Amygdala (tissue), 56 donors: Measurements from ENCODE around the gene TRIM68.

ENCODE experiments used
- DNase-seq, 56 donors: peaks; one replicate each; lab custom pipeline; 2025; lab: John Stamatoyannopoulos, UW

TRIM68 gene, protein sequence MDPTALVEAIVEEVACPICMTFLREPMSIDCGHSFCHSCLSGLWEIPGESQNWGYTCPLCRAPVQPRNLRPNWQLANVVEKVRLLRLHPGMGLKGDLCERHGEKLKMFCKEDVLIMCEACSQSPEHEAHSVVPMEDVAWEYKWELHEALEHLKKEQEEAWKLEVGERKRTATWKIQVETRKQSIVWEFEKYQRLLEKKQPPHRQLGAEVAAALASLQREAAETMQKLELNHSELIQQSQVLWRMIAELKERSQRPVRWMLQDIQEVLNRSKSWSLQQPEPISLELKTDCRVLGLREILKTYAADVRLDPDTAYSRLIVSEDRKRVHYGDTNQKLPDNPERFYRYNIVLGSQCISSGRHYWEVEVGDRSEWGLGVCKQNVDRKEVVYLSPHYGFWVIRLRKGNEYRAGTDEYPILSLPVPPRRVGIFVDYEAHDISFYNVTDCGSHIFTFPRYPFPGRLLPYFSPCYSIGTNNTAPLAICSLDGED

DNA sequence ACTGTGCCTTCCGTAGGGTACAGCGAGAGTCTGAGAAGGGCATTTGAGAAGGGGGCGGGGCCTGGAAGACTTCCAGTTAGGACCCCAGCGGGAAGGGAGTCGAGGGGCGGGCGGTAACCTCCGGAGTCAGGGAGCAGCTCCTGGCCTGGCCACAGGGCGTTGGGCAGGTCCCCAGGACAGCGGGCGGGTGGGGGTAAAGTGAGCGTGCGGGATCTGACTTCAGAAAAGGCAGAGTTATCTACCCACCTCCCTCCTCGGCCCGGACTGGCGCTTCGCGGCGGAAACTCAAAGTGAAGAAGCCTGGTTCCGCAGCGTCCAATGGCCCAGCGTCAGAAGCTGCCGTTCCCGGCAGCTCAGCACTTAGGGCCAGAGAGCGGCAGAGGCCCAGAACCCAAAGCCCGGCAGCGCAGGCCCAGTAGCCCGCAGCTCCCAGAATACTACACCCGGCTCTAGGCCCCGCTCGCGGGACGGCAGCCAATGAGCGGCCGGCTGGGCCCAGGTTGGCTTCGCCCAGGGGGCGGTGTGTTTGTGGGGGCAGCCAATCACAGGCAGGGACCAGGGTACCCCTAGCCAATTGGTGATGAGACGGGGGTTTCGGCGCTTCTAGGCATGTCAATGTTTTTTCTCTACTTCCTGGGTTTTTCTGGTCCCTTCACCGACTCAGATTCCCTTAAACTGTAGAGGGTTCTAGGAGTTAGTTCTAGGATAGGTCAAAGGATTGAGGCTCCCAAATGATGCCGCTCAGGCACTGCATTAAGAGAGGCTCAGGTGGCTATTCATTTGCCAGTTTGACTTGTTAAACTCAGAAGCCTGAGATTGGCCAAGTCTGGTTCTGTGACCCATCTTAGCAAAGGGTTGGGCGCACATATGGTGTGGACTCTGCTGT is at the start of gene TRIM68:
Gene TRIM68 (minus strand): TSS at position 451 of the 886 bp plus-strand sequence. CDS start 2,727 bp downstream, outside the sequence.
- DNase-seq, result peak; percentile 80 to 97 (median 95)

DNA sequence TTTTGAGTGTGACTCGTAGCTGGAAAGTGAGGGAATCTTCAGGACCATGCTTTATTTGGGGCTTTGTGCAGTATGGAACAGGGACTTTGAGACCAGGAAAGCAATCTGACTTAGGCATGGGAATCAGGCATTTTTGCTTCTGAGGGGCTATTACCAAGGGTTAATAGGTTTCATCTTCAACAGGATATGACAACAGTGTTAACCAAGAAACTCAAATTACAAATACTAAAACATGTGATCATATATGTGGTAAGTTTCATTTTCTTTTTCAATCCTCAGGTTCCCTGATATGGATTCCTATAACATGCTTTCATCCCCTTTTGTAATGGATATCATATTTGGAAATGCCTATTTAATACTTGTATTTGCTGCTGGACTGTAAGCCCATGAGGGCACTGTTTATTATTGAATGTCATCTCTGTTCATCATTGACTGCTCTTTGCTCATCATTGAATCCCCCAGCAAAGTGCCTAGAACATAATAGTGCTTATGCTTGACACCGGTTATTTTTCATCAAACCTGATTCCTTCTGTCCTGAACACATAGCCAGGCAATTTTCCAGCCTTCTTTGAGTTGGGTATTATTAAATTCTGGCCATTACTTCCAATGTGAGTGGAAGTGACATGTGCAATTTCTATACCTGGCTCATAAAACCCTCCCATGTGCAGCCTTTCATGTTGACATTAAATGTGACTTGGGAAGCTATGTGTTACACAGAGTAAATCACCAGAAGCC is 46.8 kb upstream of the TRIM68 start:
- no peak for DNase-seq

DNA sequence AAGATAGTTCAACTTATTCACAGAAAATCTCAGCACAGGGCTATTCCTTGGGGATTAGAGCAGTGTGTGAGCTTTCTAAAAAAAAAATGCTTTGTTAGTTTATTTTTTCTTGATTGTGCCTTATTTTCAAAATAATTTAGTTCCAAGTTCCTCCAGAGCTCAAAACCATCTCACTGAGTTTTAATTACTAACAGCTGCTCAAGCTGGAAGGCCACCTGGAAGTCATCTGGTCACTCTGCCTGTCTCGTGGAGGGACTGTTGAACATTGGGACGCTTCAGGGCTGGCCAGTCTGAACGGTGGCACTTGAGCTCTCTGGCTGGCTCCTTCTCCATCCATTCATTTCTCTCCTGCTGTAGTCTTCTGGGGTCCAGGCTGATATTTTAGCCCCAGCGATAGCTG is 39.7 kb upstream of the TRIM68 start:
- DNase-seq, result no peak

DNA sequence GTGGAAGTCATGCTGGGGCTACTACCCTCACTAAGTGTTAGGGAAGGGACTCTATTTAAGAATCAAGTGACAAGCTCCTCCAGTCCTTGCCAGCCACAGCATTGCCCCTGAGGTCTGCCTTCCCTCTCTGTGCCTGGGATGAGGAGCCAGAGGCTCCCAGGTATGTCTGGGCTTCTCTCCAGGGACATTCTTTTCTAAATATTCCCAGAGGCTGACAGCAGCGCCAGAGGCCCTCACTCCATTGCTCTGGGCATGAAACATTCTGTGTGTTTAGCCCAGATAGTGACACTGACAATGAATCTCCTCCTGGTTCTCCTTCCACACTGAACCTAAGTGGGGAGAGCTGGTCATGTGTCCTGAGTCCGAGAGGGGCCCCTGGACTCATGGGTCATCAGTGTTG is 37.9 kb upstream of the TRIM68 start:
- no peak for DNase-seq

DNA sequence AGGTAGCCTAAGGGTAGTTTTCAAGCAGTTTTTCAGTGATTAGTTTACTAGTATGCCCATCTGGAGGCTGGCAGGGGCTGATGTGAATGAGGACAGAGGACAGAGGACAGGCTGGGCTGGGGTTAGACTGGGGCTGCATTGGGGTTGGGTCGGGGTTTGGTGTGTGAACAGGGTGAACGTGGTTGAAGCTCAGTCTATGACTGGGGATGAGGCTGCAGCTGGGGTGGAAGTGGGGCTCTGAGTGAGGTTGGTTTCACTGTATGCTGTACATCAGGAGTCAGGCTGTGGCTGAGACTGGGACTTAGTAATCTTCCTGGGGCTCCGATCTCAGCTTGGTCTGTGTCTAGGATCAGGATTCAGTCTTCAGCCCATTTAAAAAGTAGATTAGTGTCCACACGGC is 36.2 kb upstream of the TRIM68 start:
- DNase-seq, result no peak

DNA sequence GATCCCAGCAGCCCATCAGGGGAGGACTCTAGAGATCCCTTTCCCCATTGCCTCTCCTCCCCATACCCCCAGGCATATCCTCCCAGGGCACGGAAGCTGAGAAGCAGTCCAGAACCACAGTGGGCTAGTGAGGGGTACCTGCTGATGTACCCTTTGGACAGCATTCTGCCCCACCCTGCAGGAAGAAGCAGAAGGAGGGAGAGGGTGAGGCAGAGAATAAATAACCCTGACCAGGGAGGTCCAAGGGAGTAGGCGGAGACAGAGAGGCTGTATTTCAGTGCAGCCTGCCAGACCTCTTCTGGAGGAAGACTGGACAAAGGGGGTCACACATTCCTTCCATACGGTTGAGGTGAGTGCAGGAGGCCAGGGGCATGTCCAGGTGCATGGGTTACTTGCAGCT is 35.7 kb upstream of the TRIM68 start, which contains the start of gene OR51E1:
Gene OR51E1 (plus strand): TSS at position 301 of the 400 bp plus-strand sequence. CDS start 8,545 bp downstream, outside the sequence.
- DNase-seq, result no peak

DNA sequence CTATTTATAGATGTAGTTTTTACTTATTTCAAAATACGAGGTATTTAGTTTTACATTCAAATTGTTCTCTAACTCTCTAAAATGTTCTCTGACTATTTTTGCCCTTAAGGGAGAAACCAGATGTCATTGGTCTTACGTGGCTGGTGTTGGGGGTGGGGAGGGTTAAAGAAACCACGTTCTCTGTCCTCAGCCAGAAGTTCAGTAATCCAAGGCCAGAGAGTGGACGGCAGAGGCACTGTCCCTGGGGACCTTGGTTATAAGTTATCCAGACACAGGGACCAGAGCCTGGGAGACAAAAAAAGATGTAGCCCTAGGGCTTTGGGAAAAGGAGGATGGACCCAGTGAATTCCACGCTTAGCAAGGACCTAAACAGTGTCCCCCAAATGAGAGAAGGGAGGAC is 35.0 kb upstream of the TRIM68 start:
- no peak for DNase-seq

DNA sequence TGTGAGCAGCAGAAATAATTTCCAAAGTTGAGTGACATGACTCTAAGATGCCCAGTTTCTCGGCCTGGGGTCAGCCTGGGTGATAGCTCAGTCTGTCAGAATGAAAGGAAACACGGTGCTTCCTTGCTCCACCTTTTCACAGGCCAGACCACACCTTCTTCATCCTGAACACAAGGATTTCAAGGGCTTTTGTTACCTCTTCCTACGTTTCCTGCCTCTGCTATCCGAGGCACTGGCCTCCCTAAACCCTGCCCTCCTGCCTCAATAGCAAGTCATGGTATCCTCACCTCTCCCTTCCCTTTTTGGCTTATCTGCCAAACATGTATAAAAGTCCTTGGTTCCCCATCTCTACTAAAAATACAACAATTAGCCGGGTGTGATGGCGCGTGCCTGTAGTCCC is 34.0 kb upstream of the TRIM68 start:
- DNase-seq, result no peak

DNA sequence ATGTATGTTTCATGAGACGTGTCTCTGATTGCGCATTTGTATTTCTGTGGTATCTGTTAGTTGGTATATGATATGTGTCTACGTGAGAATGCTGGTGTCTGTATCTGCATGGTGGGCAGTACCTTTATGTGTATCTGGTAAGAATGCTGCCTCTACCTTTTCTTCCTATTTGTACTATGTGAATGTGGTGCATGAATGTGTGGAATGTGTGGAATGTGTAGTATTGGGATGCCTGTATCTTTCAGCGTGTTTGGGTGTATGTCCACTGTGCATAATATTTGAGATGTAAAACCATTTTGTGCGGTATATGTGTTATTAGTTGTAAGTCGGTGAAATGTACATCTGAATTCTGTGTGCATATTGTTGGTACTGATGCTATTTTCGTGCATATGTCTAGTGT is 33.5 kb upstream of the TRIM68 start:
- DNase-seq, result no peak

DNA sequence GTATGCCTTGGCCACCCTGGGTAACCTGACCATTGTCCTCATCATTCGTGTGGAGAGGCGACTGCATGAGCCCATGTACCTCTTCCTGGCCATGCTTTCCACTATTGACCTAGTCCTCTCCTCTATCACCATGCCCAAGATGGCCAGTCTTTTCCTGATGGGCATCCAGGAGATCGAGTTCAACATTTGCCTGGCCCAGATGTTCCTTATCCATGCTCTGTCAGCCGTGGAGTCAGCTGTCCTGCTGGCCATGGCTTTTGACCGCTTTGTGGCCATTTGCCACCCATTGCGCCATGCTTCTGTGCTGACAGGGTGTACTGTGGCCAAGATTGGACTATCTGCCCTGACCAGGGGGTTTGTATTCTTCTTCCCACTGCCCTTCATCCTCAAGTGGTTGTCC is 31.9 kb upstream of the TRIM68 start:
- DNase-seq, result no peak

DNA sequence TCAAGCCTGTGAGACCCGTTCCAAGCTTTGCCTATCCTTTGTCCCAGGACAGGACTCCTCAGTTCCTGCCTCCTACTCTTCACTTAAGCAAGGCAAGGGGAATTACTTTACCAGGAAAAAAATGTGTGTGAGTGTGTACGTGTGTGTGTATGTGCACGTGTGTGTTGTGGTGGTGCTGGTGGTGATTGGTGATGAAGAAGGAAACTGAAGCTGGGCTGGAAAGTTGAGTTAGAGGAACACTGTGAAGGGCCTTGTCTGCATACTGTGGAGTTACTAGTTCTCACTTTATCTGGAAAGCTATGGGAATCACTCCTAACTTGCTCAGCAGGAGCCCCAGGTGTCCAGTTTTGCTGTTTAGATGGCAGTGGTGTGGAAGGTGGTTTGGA is 29.6 kb upstream of the TRIM68 start:
- DNase-seq, result no peak

DNA sequence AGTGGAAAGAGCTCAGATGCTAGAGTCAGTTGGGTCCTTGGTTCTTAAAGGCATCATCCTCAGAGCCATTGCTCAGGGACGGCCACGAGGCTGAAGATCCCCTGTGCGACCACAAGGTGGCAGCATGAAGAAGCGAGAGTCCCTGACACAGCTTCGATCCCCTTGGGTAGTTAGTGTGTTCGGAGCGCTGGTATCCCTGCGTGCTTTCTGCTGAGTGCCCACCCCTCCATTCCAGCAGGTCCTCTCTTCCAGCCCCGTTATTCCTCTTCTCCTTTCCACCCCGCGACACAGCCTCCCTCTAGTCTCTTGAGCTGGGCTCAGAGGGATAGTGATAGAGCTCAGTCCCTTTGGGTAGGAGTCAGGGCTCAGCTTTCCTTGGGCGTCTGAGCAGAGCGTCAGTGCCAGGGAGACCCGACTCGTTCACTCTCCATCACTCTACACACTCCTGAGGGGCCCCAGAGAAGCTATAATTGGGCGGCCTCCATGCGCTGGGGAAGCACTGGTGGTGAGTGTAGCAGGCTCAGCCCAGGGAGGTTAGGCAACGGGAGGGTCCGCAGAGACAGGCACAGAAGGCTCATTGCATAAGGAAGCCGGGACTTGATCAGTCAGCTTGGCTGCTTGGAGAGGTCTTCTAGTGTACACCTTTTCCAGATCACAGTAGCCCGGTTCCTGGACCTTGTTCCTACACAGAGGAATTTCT is 29.1 kb upstream of the TRIM68 start, which contains the start of gene OR51D1:
Gene OR51D1 (plus strand): TSS at position 516 of the 700 bp plus-strand sequence. CDS start 2,314 bp downstream, outside the sequence.
- peak in 45 of 56 donors; percentile 5 to 72 (median 30) for DNase-seq

DNA sequence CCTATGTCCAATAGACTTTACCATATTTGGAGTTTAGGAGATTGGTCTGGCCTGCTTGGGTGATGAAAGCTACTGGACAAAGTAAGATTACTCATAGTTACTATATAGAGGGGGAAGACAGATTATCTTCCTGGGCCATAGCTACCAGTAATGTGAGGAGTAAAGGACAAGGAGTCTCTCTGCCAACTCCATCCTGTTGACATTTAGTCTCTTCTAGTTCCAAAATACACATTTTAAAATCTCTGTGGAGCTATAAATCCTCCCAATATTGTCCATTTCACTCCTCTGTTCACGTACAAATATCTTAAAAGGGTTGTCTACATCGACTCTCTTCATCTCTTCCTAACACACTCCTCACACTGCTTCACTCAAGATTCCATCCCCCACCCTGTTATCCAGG is 28.1 kb upstream of the TRIM68 start:
- DNase-seq, result no peak

DNA sequence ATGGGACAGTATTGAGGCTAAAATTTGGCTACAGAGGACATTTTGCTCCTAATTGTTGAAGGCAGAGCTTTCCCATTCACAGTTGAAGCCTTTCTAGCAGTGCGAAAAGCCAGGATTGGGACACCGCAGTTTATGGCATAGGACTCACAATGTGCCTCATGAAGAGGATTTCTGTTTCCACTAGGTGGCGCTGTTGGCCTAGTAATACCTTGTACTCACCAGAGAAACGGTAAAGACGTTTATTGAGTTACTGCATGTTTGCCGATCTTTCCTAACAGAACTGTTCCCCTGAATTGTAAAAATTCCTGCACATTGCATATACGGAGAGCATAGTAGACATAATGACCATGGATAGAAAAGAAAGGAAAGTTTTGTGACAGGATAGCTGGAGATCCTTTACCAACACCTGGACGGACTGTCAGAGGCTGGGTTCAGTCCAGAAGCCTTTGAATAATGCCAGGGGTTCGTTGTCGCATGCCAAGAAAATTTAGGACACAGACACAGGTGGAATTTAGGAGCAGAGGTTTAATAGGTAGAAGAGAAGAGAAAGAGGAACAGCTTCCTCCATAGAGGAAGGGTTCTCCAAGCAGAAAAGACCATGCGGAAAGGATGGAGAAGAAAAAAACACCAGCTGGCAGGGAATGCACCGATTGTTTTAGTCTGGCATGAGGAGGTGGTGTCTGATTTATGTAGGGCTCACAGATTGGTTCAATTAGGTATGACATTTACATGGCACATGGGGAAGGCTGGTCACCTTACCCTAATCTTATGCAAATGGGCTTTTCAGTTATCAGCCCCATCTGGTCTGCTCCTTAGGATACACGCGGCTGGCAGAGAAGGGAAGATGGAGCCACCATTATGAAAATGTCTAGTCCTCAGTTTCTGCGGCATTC is 18.4 kb upstream of the TRIM68 start:
- DNase-seq, result peak in 8 of 56 donors; percentile 3 to 47 (median 6)

DNA sequence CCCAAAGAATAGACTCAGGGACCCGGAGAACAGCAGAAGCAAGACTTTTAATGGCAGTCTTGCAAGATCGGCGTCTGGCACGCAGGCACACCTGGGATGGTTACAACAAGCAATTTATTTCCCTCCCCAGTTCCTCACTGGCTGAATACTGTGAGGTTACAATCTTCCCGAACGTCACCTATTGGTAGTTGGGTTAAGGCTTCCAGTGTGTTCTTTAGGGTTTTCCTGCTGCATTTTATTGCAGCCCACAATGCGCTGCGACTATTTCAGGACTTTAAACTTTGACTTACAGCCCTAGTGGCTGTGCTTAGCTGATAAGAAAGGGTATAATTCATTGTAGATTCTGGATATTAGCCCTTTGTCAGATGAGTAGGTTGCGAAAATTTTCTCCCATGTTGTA is 11.5 kb upstream of the TRIM68 start:
- DNase-seq, result no peak

DNA sequence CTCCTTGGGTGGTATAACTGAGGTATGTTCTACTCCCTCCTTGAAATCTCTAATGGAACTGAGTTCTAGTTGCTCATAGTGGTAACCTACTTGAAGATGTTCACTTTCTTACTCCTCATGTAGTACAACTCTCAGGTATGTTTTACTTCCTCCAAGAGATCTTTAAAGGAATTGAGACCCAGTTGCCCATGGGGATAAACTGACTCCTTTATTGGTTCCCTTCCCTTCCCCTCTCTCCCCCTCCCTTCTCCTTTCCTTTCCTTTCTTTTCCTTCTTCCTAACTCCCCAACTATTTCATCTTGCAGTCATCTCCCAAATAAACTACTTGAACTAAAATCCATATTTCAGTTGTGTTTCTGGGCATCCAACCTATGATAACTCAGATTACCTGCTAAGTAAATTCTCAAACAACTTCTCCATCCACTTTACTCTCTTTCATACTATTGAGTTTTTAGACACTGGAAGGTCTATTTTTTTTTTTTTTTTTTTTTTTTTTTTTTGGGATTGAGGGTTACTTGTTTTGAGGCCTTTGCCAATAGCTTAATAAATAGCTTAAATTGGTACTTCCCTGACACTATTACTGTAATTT is 7.9 kb upstream of the TRIM68 start:
- DNase-seq, result no peak

DNA sequence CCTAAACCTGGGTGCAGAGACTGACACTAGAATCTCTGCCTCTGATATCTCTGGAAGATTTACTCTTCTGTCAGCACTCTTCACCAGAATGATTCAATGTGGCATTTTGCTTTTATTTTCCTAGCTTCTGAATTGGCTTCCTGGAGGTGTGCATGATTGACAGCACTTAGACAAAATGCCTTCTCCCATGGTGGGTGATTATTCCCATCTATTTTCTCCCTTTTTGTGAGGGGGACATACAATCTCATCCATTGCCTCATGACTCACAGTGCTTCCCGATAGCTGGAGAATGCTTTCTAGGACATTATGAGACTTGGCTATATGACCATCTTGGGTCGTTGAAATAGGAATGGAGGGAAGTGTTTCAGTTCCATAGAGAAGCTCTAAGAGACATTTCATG is 4.0 kb upstream of the TRIM68 start:
- no peak for DNase-seq

DNA sequence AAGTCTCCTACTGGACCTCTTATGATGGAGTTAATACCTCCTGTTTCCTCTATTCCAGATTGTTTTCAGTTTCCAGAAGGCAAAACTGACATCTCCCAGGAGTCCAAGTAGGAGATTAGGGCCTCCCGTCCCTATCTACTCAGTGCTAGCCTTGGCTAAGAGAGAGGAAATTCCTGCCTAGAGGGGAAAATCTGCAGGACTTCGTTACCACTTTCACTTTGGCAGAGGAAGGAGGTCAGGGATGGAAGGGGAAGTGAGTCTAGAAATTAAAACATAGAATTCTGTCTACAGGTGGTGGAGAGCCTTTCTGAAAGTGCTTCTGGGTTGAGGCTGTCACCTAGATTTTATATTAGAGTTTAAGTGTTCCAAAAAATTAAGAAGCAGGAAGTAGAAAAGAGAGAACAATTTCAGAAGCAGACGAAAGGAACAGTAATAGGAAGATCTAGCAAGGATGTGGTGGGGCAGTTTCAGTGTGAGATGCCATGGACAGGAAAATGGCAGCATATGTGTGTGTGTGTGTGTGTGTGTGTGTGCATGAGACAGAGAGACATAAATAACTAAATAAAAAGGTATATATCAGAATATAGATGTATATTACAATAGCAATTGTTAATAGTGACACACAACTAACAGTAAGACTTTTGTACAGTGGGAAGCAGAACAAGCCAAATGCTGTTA is 2.4 kb upstream of the TRIM68 start:
- no peak for DNase-seq
